ENCODE data around the gene MYCBP. TPM values are rescaled to one million over a fixed set of nuclear protein-coding genes. Genes with fewer than 3 reads are reported as not detected.

Gene MYCBP
- total and polyA plus RNA-seq, 11 donors, result 3.0 to 26.2 (median 11.1) TPM

DNA sequence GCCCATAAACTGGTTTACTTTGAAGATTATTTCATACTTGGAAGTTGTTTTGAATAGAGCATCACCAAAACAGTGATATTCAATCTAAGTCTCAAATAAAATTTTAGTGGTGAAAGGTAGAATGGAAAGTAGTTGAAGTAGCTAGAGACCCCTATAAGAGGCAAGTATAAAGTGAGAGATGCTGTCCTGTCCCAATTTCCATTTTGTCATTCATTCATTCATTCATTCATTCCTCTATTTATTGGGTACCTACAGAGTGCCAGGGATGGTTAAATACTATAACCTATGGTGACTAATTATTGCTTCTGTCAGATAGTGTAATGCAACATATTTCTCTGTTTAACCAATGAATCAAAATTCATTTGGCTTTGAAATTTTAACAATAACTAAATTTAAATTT, 46.3 kb downstream of the MYCBP start:
- Histone ChIP-seq H3K27ac (no peak overlapping the region), H3K27me3 (peaks cover 0 to 32% (median 0%) of the 10 kb centered on the region in 9 donors), H3K4me3 (no peak overlapping the region), H3K9me3 (no peaks in the 10 kb centered on the region), H3K4me1 (no peaks in the 10 kb centered on the region), H3K36me3 (no peaks in the 10 kb centered on the region)
- intact Hi-C loops (cut with DNase I), result no loop called here
- ATAC-seq (no peak), DNase-seq (no peak)
- TF ChIP-seq, protein P1, sequence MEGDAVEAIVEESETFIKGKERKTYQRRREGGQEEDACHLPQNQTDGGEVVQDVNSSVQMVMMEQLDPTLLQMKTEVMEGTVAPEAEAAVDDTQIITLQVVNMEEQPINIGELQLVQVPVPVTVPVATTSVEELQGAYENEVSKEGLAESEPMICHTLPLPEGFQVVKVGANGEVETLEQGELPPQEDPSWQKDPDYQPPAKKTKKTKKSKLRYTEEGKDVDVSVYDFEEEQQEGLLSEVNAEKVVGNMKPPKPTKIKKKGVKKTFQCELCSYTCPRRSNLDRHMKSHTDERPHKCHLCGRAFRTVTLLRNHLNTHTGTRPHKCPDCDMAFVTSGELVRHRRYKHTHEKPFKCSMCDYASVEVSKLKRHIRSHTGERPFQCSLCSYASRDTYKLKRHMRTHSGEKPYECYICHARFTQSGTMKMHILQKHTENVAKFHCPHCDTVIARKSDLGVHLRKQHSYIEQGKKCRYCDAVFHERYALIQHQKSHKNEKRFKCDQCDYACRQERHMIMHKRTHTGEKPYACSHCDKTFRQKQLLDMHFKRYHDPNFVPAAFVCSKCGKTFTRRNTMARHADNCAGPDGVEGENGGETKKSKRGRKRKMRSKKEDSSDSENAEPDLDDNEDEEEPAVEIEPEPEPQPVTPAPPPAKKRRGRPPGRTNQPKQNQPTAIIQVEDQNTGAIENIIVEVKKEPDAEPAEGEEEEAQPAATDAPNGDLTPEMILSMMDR (IDR thresholded peaks at IDR 0.05), result no peak
- no peak for TF ChIP-seq POLR2A (IDR thresholded peaks at IDR 0.05)

- no peak overlapping the region for H3K27ac ChIP-seq
- no peaks in the 10 kb centered on the region for H3K4me1 ChIP-seq
- no peaks in the 10 kb centered on the region for H3K36me3 ChIP-seq
- intact Hi-C loops (cut with DNase I), result no loop called here
- peaks cover 0 to 27% (median 0%) of the 10 kb centered on the region in 9 donors for H3K27me3 ChIP-seq
- TF ChIP-seq POLR2A (IDR thresholded peaks at IDR 0.05), result no peak
- TF ChIP-seq, protein P1 (IDR thresholded peaks at IDR 0.05), result no peak
- WGBS, 4 donors, result 73 to 86% (median 79%) methylated on average over 3 of the region's 3 CpGs
- ATAC-seq (no peak), DNase-seq (no peak)
- H3K4me3 ChIP-seq, result no peak overlapping the region
- H3K9me3 ChIP-seq, result no peaks in the 10 kb centered on the region
Measured at GRCh38 chr1:38826262-38826661, 46.9 kb downstream of the MYCBP start.

- Histone ChIP-seq H3K36me3 (no peaks in the 10 kb centered on the region), H3K27ac (no peak overlapping the region), H3K27me3 (peaks cover 32 to 62% (median 41%) of the 10 kb centered on the region in 9 donors), H3K9me3 (peaks cover 0 to 10% (median 0%) of the 10 kb centered on the region in 12 donors), H3K4me3 (no peak overlapping the region), H3K4me1 (peaks cover 3 to 12% (median 8%) of the 10 kb centered on the region in 12 donors)
- ATAC-seq (no peak), DNase-seq (no peak)
- WGBS, 4 donors, result 46 to 62% (median 57%) methylated on average over 1 of the region's 1 CpG
- intact Hi-C loops (cut with DNase I), result no loop called here
- TF ChIP-seq, protein P1 (IDR thresholded peaks at IDR 0.05), result no peak
- TF ChIP-seq POLR2A (IDR thresholded peaks at IDR 0.05), result no peak
Measured at GRCh38 chr1:38820860-38821259, 52.3 kb downstream of the MYCBP start.

DNA sequence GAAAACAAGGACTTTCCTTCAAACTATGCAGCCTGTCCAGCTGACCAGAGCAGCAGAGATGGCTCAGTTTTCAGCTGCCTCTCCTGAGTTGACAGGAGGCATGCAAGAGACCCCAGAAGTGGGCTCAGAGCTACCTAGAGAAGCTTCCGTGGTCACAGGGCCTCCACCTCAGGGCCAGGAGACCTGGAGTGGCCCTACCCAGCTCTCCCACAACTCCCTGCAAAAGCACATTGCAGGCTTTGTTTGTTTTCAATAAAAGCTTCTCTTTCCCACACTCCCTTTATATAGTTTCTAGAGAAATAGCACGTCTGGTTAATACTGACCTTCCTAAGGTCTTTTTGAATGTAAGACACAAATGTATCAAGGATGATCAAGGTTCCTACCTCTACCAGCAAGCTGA, 53.6 kb downstream of the MYCBP start:
- DNase-seq, result no peak
- H3K27me3 ChIP-seq, result peaks cover 35 to 66% (median 51%) of the 10 kb centered on the region in 9 donors
- H3K27ac ChIP-seq, result no peak overlapping the region
- ATAC-seq, result no peak
- no peaks in the 10 kb centered on the region for H3K36me3 ChIP-seq
- TF ChIP-seq, protein P1 (IDR thresholded peaks at IDR 0.05), result no peak
- no peak for TF ChIP-seq POLR2A (IDR thresholded peaks at IDR 0.05)
- 76 to 83% (median 80%) methylated on average over 1 to 2 of the region's 2 CpGs for WGBS, 4 donors
- H3K4me1 ChIP-seq, result peaks cover 3 to 12% (median 8%) of the 10 kb centered on the region in 12 donors
- no peak overlapping the region for H3K4me3 ChIP-seq
- peaks cover 0 to 10% (median 0%) of the 10 kb centered on the region in 12 donors for H3K9me3 ChIP-seq
- intact Hi-C loops (cut with DNase I), result loop anchor here (2.0 to 10.0 kb wide), 8 partner anchors 207 to 792 kb away; partner anchors contain the start of gene POU3F1 (in 1 of the 10)

Data from heart left ventricle (tissue), 16 donors.